A549 (cell line): Measurements from ENCODE around the gene CD200R1L. TPM values are rescaled to one million over a fixed set of nuclear protein-coding genes. Genes with fewer than 3 reads are reported as not detected.

ENCODE experiments used
- polyA plus RNA-seq, 4 experiments: library from polyadenylated mRNA; depleted of rRNA in 3 of 4; stranded (reverse); fragments of >200 nt; fragmentation: RNase III in 1 of 4; extraction: RNeasy Plus Mini Kit Qiagen cat#74134 plus additional on column Dnase treatment in 1 of 4; gene quantifications; 2 replicates in 3 of 4; 3 replicates in 1 of 4; pipeline ENCODE4 v1.2.3, GENCODE V29; 2011 to 2017

The CD200R1L gene
- polyA plus RNA-seq, 2 of the 4 experiments (the other 2 are of a cell fraction): 0.10 TPM; not detected in 1

Other genes starting within 250 kb of the CD200R1L start
- gene CCDC80, start 205.7 kb downstream of the CD200R1L start, polyA plus RNA-seq (2011; rRNA removed): 54.1 and 79.1 TPM in 2 replicates
- gene CCDC80, start 205.7 kb downstream of the CD200R1L start, polyA plus RNA-seq (2017; fragmentation: RNase III; extraction: RNeasy Plus Mini Kit Qiagen cat#74134 plus additional on column Dnase treatment): 111 to 168 TPM (median 148 TPM) in 3 replicates
- gene CD200R1, start 128.2 kb upstream of the CD200R1L start, polyA plus RNA-seq (2011; rRNA removed): 0.08 and 0.12 TPM in 2 replicates
- gene CD200R1, start 128.2 kb upstream of the CD200R1L start, polyA plus RNA-seq (2017; fragmentation: RNase III; extraction: RNeasy Plus Mini Kit Qiagen cat#74134 plus additional on column Dnase treatment): 0.05 to 0.13 TPM (median 0.08 TPM) in 3 replicates
- 25.9 and 26.6 TPM in 2 replicates for gene GTPBP8, start 144.1 kb upstream of the CD200R1L start, polyA plus RNA-seq (2011; rRNA removed)
- gene GTPBP8, start 144.1 kb upstream of the CD200R1L start, polyA plus RNA-seq (2017; fragmentation: RNase III; extraction: RNeasy Plus Mini Kit Qiagen cat#74134 plus additional on column Dnase treatment): 18.0 to 18.9 TPM (median 18.3 TPM) in 3 replicates